HG03196 (cell line): ENCODE measurements around the gene ADAMTSL3.
"Not testable (repeated sequence)": the region's sequence is repeated elsewhere in the genome, so short reads cannot be mapped to it uniquely, and the experiment has no call there.

Source experiments
- ATAC-seq: cut with Tn5 transposase; IDR thresholded peaks from one replicate; pipeline ENCODE4 v1.9.1; 2021; ENCODE audit not compliant: unreplicated experiment

Gene ADAMTSL3

GRCh38 chr15:83697716-83698115 is 43.8 kb downstream of the ADAMTSL3 start:
- no peak for ATAC-seq

- no peak for ATAC-seq
Measured at GRCh38 chr15:83698294-83698693, 44.4 kb downstream of the ADAMTSL3 start.

- ATAC-seq: no peak
Measured at GRCh38 chr15:83699028-83699427, 45.1 kb downstream of the ADAMTSL3 start.

- no peak for ATAC-seq
Measured at GRCh38 chr15:83700082-83700481, 46.2 kb downstream of the ADAMTSL3 start.

GRCh38 chr15:83702314-83702713 is 48.4 kb downstream of the ADAMTSL3 start:
- ATAC-seq: not testable (repeated sequence)

- ATAC-seq: no peak
Measured at GRCh38 chr15:83708328-83708727, 54.4 kb downstream of the ADAMTSL3 start.

GRCh38 chr15:83709241-83709640 is 55.3 kb downstream of the ADAMTSL3 start:
- ATAC-seq: no peak

- no peak for ATAC-seq
Measured at GRCh38 chr15:83709811-83710210, 55.9 kb downstream of the ADAMTSL3 start.

- no peak for ATAC-seq
Measured at GRCh38 chr15:83710452-83710851, 56.5 kb downstream of the ADAMTSL3 start.

- ATAC-seq: no peak
Measured at GRCh38 chr15:83711236-83711635, 57.3 kb downstream of the ADAMTSL3 start.

- no peak for ATAC-seq
Measured at GRCh38 chr15:83713242-83713641, 59.3 kb downstream of the ADAMTSL3 start.

- ATAC-seq: no peak
Measured at GRCh38 chr15:83714939-83715628, 61.2 kb downstream of the ADAMTSL3 start.

- ATAC-seq: no peak
Measured at GRCh38 chr15:83716605-83717004, 62.7 kb downstream of the ADAMTSL3 start.

GRCh38 chr15:83717010-83717409 is 63.1 kb downstream of the ADAMTSL3 start:
- no peak for ATAC-seq

- ATAC-seq: no peak
Measured at GRCh38 chr15:83720468-83720867, 66.5 kb downstream of the ADAMTSL3 start.

GRCh38 chr15:83721031-83721430 is 67.1 kb downstream of the ADAMTSL3 start:
- ATAC-seq: no peak

GRCh38 chr15:83721981-83722380 is 68.1 kb downstream of the ADAMTSL3 start:
- ATAC-seq: no peak

- no peak for ATAC-seq
Measured at GRCh38 chr15:83723216-83723615, 69.3 kb downstream of the ADAMTSL3 start.

- no peak for ATAC-seq
Measured at GRCh38 chr15:83732196-83732595, 78.3 kb downstream of the ADAMTSL3 start.

GRCh38 chr15:83732770-83733169 is 78.8 kb downstream of the ADAMTSL3 start:
- no peak for ATAC-seq

GRCh38 chr15:83733206-83733605 is 79.3 kb downstream of the ADAMTSL3 start:
- ATAC-seq: no peak

- no peak for ATAC-seq
Measured at GRCh38 chr15:83733691-83734090, 79.8 kb downstream of the ADAMTSL3 start.

GRCh38 chr15:83734487-83734886 is 80.6 kb downstream of the ADAMTSL3 start:
- ATAC-seq: no peak
